DND-41 (cell line): ENCODE data around the gene NKRF.

Experiments used
- ATAC-seq: fragments of 200-7000 bp; cut with Tn5 transposase; 3 replicates; pipeline ENCODE4 v1.9.1; 2021; ENCODE audit warnings: low read depth; ENCODE audit not compliant: insufficient read depth
- DNase-seq: peaks from one replicate; pipeline ENCODE4 v3.0.0-alpha.2; 2020
- H2AFZ ChIP-seq: 2 replicates; pipeline ENCODE4 v1.6.0; 2012; ENCODE audit warnings: low read depth, low read length
- H3K27ac ChIP-seq: 2 replicates; pipeline ENCODE4 v1.5.1; 2012; ENCODE audit warnings: low read length, inconsistent platforms
- H3K27me3 ChIP-seq: fragments of 200-600 bp; sonication (generic); 2 replicates; pipeline ENCODE4 v1.6.0; 2012; ENCODE audit warnings: low read length, mild to moderate bottlenecking, inconsistent platforms; ENCODE audit not compliant: insufficient read depth, poor library complexity
- H3K36me3 ChIP-seq: 2 replicates; pipeline ENCODE4 v1.5.1; 2012; ENCODE audit warnings: low read length, inconsistent platforms; ENCODE audit not compliant: insufficient read depth
- H3K4me1 ChIP-seq: 2 replicates; pipeline ENCODE4 v1.5.1; 2012; ENCODE audit warnings: mild to moderate bottlenecking, low read length; ENCODE audit not compliant: insufficient read depth
- H3K4me2 ChIP-seq: 2 replicates; pipeline ENCODE4 v1.6.0; 2012; ENCODE audit warnings: mild to moderate bottlenecking, moderate library complexity, low read length, inconsistent platforms; ENCODE audit not compliant: insufficient read depth
- H3K4me3 ChIP-seq, 2 experiments: fragments of 200-600 bp in 1 of 2; shearing (Covaris generic) in 1 of 2; 2 replicates each; pipeline ENCODE4 v1.5.1; 2012 to 2016; ENCODE audit warnings: inconsistent platforms in 2 of 2, low read length in 2 of 2, mild to moderate bottlenecking in 2 of 2, low read depth in 1 of 2, moderate library complexity in 1 of 2
- H3K79me2 ChIP-seq: 2 replicates; pipeline ENCODE4 v1.6.0; 2012; ENCODE audit warnings: low read length, inconsistent platforms; ENCODE audit not compliant: insufficient read depth
- H3K9ac ChIP-seq: 2 replicates; pipeline ENCODE4 v1.6.0; 2012; ENCODE audit warnings: low read depth, mild to moderate bottlenecking, inconsistent platforms, low read length, moderate library complexity
- H3K9me3 ChIP-seq: 2 replicates; pipeline ENCODE4 v1.5.1; 2012; ENCODE audit warnings: low read length, moderate library complexity, mild to moderate bottlenecking, inconsistent platforms; ENCODE audit not compliant: insufficient read depth, severe bottlenecking
- H4K20me1 ChIP-seq: 2 replicates; pipeline ENCODE4 v1.6.0; 2012; ENCODE audit warnings: low read length; ENCODE audit not compliant: insufficient read depth
- CTCF ChIP-seq: IDR thresholded peaks from 2 replicates; pipeline ENCODE4 v1.5.1; 2012; ENCODE audit warnings: borderline replicate concordance, low read length, moderate library complexity, mild to moderate bottlenecking; ENCODE audit not compliant: poor library complexity, severe bottlenecking; ENCODE audit errors: extremely low read depth
- EZH2 ChIP-seq: IDR thresholded peaks from 3 replicates; pipeline ENCODE4 v1.6.1; 2012; ENCODE audit warnings: borderline replicate concordance, low read depth, mild to moderate bottlenecking, moderate library complexity, low read length, inconsistent platforms; ENCODE audit not compliant: severe bottlenecking

Gene NKRF

GRCh38 chrX:119570351-119570835 is 35.8 kb downstream of the NKRF start:
- Histone ChIP-seq H3K4me2 (no peak overlapping the region), H3K27ac (no peak overlapping the region), H3K79me2 (peaks cover 13% of the 10 kb centered on the region), H3K4me1 (peaks cover 16% of the 10 kb centered on the region), H3K27me3 (no peaks in the 10 kb centered on the region), H2AFZ (no peak overlapping the region), H3K36me3 (no peaks in the 10 kb centered on the region; the same call in 1 of the 2 replicates), H3K9me3 (no peaks in the 10 kb centered on the region), H3K4me3 (no peak overlapping the region), H3K9ac (no peak overlapping the region), H4K20me1 (peaks cover 3% of the 10 kb centered on the region; the same call in 1 of the 2 replicates)
- DNase-seq = no peak
- TF ChIP-seq CTCF (no peak), EZH2 (no peak)
- ATAC-seq = no peak

- Histone ChIP-seq H3K36me3 (peaks cover 6% of the 10 kb centered on the region; the same call in 1 of the 2 replicates), H3K4me3 (peak within 1 kb of the TSS; percentile 81 to 82), H3K27me3 (no peaks in the 10 kb centered on the region), H3K79me2 (peaks cover 20% of the 10 kb centered on the region), H3K9ac (peak within 1 kb of the TSS; percentile 62), H3K27ac (peak within 1 kb of the TSS; percentile 66), H3K4me1 (peaks cover 22% of the 10 kb centered on the region), H3K9me3 (no peaks in the 10 kb centered on the region), H3K4me2 (peak within 1 kb of the TSS; percentile 93), H4K20me1 (no peaks in the 10 kb centered on the region), H2AFZ (peak within 1 kb of the TSS; percentile 69)
- ATAC-seq (peak; percentile 100), DNase-seq (peak; percentile 90)
- no peak for TF ChIP-seq EZH2
- no peak for TF ChIP-seq CTCF
Measured at GRCh38 chrX:119565107-119565663, 41.0 kb downstream of the NKRF start, which contains the start of gene STEEP1. Gene STEEP1, minus strand, starts transcription at chrX:119565409. Its CDS starts 54 bp downstream, at chrX:119565355.

- DNase-seq (no peak), ATAC-seq (no peak)
- Histone ChIP-seq H3K9ac (no peak overlapping the region), H4K20me1 (no peaks in the 10 kb centered on the region; the same call in 1 of the 2 replicates), H2AFZ (no peak overlapping the region), H3K27ac (no peak overlapping the region), H3K4me3 (no peak overlapping the region), H3K27me3 (no peaks in the 10 kb centered on the region), H3K9me3 (no peaks in the 10 kb centered on the region), H3K4me2 (no peak overlapping the region), H3K36me3 (peaks cover 4% of the 10 kb centered on the region; the same call in 1 of the 2 replicates), H3K79me2 (peaks cover 12% of the 10 kb centered on the region; the same call in 1 of the 2 replicates), H3K4me1 (no peaks in the 10 kb centered on the region)
- TF ChIP-seq CTCF (no peak), EZH2 (no peak)
Measured at GRCh38 chrX:119552508-119552907, 53.7 kb downstream of the NKRF start.
